IMR-90 (cell line): Measurements from ENCODE around the gene GABRB3. TPM values are rescaled to one million over a fixed set of nuclear protein-coding genes. Genes with fewer than 3 reads are reported as not detected.

ENCODE experiments used
- ATAC-seq: fragments of 200-7000 bp; cut with Tn5 transposase; 2 replicates; pipeline ENCODE4 v1.9.1; 2020; ENCODE audit warnings: low read depth, mild to moderate bottlenecking, moderate library complexity
- BruUV-seq: library from RNA; stranded (reverse); fragments of 400-500 nt; replicated peaks from 2 replicates; lab custom pipeline; 2021; lab: Mats Ljungman, UMichigan
- CTCF ChIA-PET: fragments of 300-600 bp; formaldehyde crosslinking; extraction: SDS; loops from one replicate; lab custom pipeline; 2021; ENCODE audit warnings: antibody characterized with exemption; lab: Yijun Ruan, JAX
- POLR2A ChIA-PET: fragments of 300-600 bp; sonication (Branson Sonifier 250); formaldehyde crosslinking; loops from one replicate; lab custom pipeline; 2022; ENCODE audit warnings: antibody characterized with exemption; ENCODE audit not compliant: unreplicated experiment; lab: Charles Lee
- DNase-seq: peaks from one replicate; pipeline ENCODE4 v3.0.0; 2013
- H2AFZ ChIP-seq: replicated peaks from 2 replicates; pipeline ENCODE3; 2013; ENCODE audit warnings: low read length, mild to moderate bottlenecking; ENCODE audit not compliant: poor library complexity
- H2AK5ac ChIP-seq: 2 replicates; pipeline ENCODE4 v1.6.1; 2013; ENCODE audit warnings: low read depth, low read length, inconsistent platforms
- H2AK9ac ChIP-seq: replicated peaks from 2 replicates; pipeline ENCODE3; 2013; ENCODE audit warnings: mild to moderate bottlenecking, low read depth, low read length, moderate library complexity; ENCODE audit not compliant: poor library complexity
- H2BK120ac ChIP-seq: 2 replicates; pipeline ENCODE4 v1.6.1; 2013; ENCODE audit warnings: low read depth, low read length, inconsistent platforms
- H2BK15ac ChIP-seq: 3 replicates; pipeline ENCODE4 v1.6.1; 2013; ENCODE audit warnings: low read depth, low read length, inconsistent platforms
- H2BK20ac ChIP-seq: 2 replicates; pipeline ENCODE4 v1.6.1; 2013; ENCODE audit warnings: low read depth, mild to moderate bottlenecking, inconsistent platforms, low read length, moderate library complexity
- H2BK5ac ChIP-seq: 2 replicates; pipeline ENCODE4 v1.6.1; 2013; ENCODE audit warnings: mild to moderate bottlenecking, low read depth, low read length, inconsistent platforms; ENCODE audit not compliant: poor library complexity, severe bottlenecking
- H3K14ac ChIP-seq: replicated peaks from 2 replicates; pipeline ENCODE4 v1.6.1; 2013; ENCODE audit warnings: low read depth, low read length, inconsistent platforms
- H3K18ac ChIP-seq: 2 replicates; pipeline ENCODE4 v1.6.1; 2013; ENCODE audit warnings: low read depth, low read length, control low read depth
- H3K23ac ChIP-seq: 2 replicates; pipeline ENCODE4 v1.6.1; 2013; ENCODE audit warnings: low read depth, low read length, inconsistent platforms
- H3K27ac ChIP-seq: 2 replicates; pipeline ENCODE4 v1.5.1; 2013; ENCODE audit warnings: mild to moderate bottlenecking, control low read depth, low read length; ENCODE audit not compliant: insufficient read depth
- H3K27me3 ChIP-seq: 2 replicates; pipeline ENCODE4 v1.6.1; 2013; ENCODE audit warnings: low read length; ENCODE audit not compliant: control insufficient read depth, insufficient read depth
- H3K36me3 ChIP-seq: 2 replicates; pipeline ENCODE4 v1.6.1; 2013; ENCODE audit warnings: low read length, mixed read lengths; ENCODE audit not compliant: control insufficient read depth, insufficient read depth
- H3K4ac ChIP-seq: 2 replicates; pipeline ENCODE4 v1.6.1; 2013; ENCODE audit warnings: low read depth, low read length, inconsistent platforms
- H3K4me1 ChIP-seq: 2 replicates; pipeline ENCODE4 v1.6.1; 2013; ENCODE audit warnings: low read length, mixed read lengths; ENCODE audit not compliant: control insufficient read depth, insufficient read depth
- H3K4me2 ChIP-seq: 2 replicates; pipeline ENCODE4 v1.6.1; 2013; ENCODE audit warnings: low read depth, mild to moderate bottlenecking, control low read depth, low read length, moderate library complexity
- H3K4me3 ChIP-seq: 2 replicates; pipeline ENCODE4 v1.5.1; 2013; ENCODE audit warnings: low read depth, mild to moderate bottlenecking, control low read depth, low read length, moderate library complexity; ENCODE audit not compliant: insufficient read depth
- H3K56ac ChIP-seq: 2 replicates; pipeline ENCODE4 v1.6.1; 2013; ENCODE audit warnings: low read length, inconsistent platforms; ENCODE audit not compliant: insufficient read depth; ENCODE audit errors: extremely low read depth
- H3K79me1 ChIP-seq, 2 experiments: 2 replicates each; pipeline ENCODE4 v1.6.1; 2013; ENCODE audit warnings: low read length in 2 of 2, inconsistent platforms in 1 of 2, low read depth in 1 of 2
- H3K9ac ChIP-seq: 2 replicates; pipeline ENCODE4 v1.6.1; 2013; ENCODE audit warnings: low read depth, low read length, control low read depth
- H3K9me1 ChIP-seq: 2 replicates; pipeline ENCODE4 v1.6.1; 2013; ENCODE audit warnings: low read length, inconsistent platforms; ENCODE audit not compliant: insufficient read depth
- H3K9me3 ChIP-seq: 2 replicates; pipeline ENCODE4 v1.6.1; 2013; ENCODE audit warnings: low read length; ENCODE audit not compliant: control insufficient read depth, insufficient read depth
- H4K20me1 ChIP-seq: 2 replicates; pipeline ENCODE4 v1.6.1; 2013; ENCODE audit warnings: low read length, inconsistent platforms; ENCODE audit not compliant: insufficient read depth
- H4K5ac ChIP-seq: 2 replicates; pipeline ENCODE4 v1.6.1; 2013; ENCODE audit warnings: mild to moderate bottlenecking, low read depth, low read length, control low read depth
- H4K8ac ChIP-seq, 2 experiments: 2 replicates each; pipeline ENCODE4 v1.6.1; 2013; ENCODE audit warnings: low read depth in 2 of 2, low read length in 2 of 2, control low read depth in 1 of 2, inconsistent platforms in 1 of 2
- H4K91ac ChIP-seq: 2 replicates; pipeline ENCODE4 v1.6.1; 2013; ENCODE audit warnings: low read depth, low read length, inconsistent platforms; ENCODE audit not compliant: insufficient read depth
- BHLHE40 ChIP-seq: fragments of 150-350 bp; IDR thresholded peaks from 2 replicates; pipeline ENCODE4 v1.6.1; 2016; ENCODE audit warnings: mild to moderate bottlenecking, low read depth, low read length
- CEBPB ChIP-seq: IDR thresholded peaks from 2 replicates; pipeline ENCODE4 v1.6.1; 2012; ENCODE audit warnings: low read depth, low read length, improper control_type of control experiment
- CHD1 ChIP-seq: IDR thresholded peaks from 2 replicates; pipeline ENCODE4 v1.6.1; 2012; ENCODE audit warnings: low read depth, low read length, improper control_type of control experiment
- FOS ChIP-seq: fragments of 150-350 bp; IDR thresholded peaks from 2 replicates; pipeline ENCODE4 v1.6.1; 2016; ENCODE audit warnings: low read depth, low read length
- MAFK ChIP-seq: IDR thresholded peaks from 2 replicates; pipeline ENCODE4 v1.6.1; 2012; ENCODE audit warnings: low read depth, low read length, improper control_type of control experiment
- MAZ ChIP-seq: IDR thresholded peaks from 2 replicates; pipeline ENCODE4 v1.6.1; 2012; ENCODE audit warnings: low read depth, mild to moderate bottlenecking, low read length, improper control_type of control experiment, moderate library complexity, borderline replicate concordance
- MXI1 ChIP-seq: IDR thresholded peaks from 2 replicates; pipeline ENCODE4 v1.6.1; 2012; ENCODE audit warnings: low read depth, mild to moderate bottlenecking, low read length, moderate library complexity, borderline replicate concordance
- NFE2L2 ChIP-seq: fragments of 150-350 bp; IDR thresholded peaks from 2 replicates; pipeline ENCODE4 v1.6.1; 2016; ENCODE audit warnings: low read depth, mild to moderate bottlenecking, low read length
- POLR2A ChIP-seq: IDR thresholded peaks from 2 replicates; pipeline ENCODE4 v1.6.1; 2012; ENCODE audit warnings: mild to moderate bottlenecking, low read depth, low read length
- RAD21 ChIP-seq: IDR thresholded peaks from 2 replicates; pipeline ENCODE4 v1.6.1; 2012; ENCODE audit warnings: low read length, improper control_type of control experiment
- RCOR1 ChIP-seq: IDR thresholded peaks from 2 replicates; pipeline ENCODE4 v1.6.1; 2012; ENCODE audit warnings: mild to moderate bottlenecking, low read length, improper control_type of control experiment; ENCODE audit not compliant: insufficient replicate concordance
- RFX5 ChIP-seq: IDR thresholded peaks from 2 replicates; pipeline ENCODE4 v1.8.0; 2012; ENCODE audit warnings: low read depth, mild to moderate bottlenecking, low read length, moderate library complexity
- SMC3 ChIP-seq: fragments of 150-350 bp; IDR thresholded peaks from 2 replicates; pipeline ENCODE4 v1.6.1; 2016; ENCODE audit warnings: low read depth, mild to moderate bottlenecking, antibody characterized with exemption, low read length, moderate library complexity
- USF2 ChIP-seq: fragments of 150-350 bp; IDR thresholded peaks from 2 replicates; pipeline ENCODE4 v1.6.1; 2017; ENCODE audit warnings: mild to moderate bottlenecking, antibody characterized with exemption, low read length, low read depth
- WGBS, 2 experiments: methylation state at CpG; one replicate each; pipeline versions ENCODE4 v1.1.5 to v1.1.7; 2013; ENCODE audit warnings: missing lambda C conversion rate in 2 of 2; ENCODE audit not compliant: insufficient read length in 1 of 2; ENCODE audit errors: extremely low coverage in 2 of 2; 5-methylcytosine and 5-hydroxymethylcytosine counted together
- dilution Hi-C: fragments of 300-500 bp; cut with HindIII; formaldehyde crosslinking; loops from one replicate; pipeline ENCODE4 v1.14.3; 2018; ENCODE audit warnings: low sequenced_read_pairs; ENCODE audit not compliant: unreplicated experiment
- in situ Hi-C: fragments of 300-500 bp; cut with MboI; formaldehyde crosslinking; loops from 3 replicates; pipeline ENCODE4 v1.14.3; 2019; ENCODE audit warnings: low sequenced_read_pairs, inconsistent platforms, mixed read lengths
- intact Hi-C: fragments of 100-400 bp; cut with micrococcal nuclease; formaldehyde crosslinking; loops from 2 replicates; pipeline ENCODE4 v1.10.0; 2022
- polyA plus RNA-seq, 3 experiments: library from polyadenylated mRNA; depleted of rRNA; stranded (reverse); fragments of >200 nt; gene quantifications; 2 replicates each; pipeline ENCODE4 v1.2.3, GENCODE V29; 2012; ENCODE audit warnings: low replicate concordance in 1 of 3
- total RNA-seq: library from RNA; depleted of rRNA; stranded (reverse); fragments of >200 nt; gene quantifications from 2 replicates; pipeline ENCODE4 v1.2.3, GENCODE V29; 2012
- TF ChIP-seq, protein P1 (sequence below): fragments of 150-350 bp; IDR thresholded peaks from 2 replicates; pipeline ENCODE4 v1.6.1; 2016; ENCODE audit warnings: low read depth, mild to moderate bottlenecking, low read length, moderate library complexity, borderline replicate concordance
- TF ChIP-seq, protein P2 (sequence below): conservative IDR thresholded peaks from 2 replicates; pipeline ENCODE4 v1.5.1; 2012; ENCODE audit warnings: mild to moderate bottlenecking, low read depth, low read length, improper control_type of control experiment

The GABRB3 gene
- total and polyA plus RNA-seq, 2 of the 4 experiments (the other 2 are of a cell fraction) = 0.36 to 0.54 TPM

DNA sequence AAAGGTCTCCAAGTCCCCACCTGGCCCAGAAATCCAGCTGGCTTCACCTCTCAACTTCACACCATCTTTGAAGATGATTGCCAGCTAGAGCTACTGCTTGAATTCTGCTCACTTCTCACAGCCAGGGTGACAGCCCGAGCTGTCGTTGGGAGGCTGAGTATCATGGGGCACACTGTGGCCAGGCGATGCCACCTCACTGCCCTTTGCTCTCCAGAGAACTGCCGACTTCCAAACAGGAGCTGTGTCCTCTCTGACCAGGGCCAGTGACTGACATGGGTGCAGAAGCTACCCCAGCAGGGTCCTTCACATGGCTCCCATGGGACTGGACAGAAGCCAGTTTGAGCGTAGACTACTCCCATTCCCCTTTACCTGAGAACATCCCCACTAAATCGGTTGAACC lies 254.0 kb downstream of the GABRB3 start:
- H3K27me3 ChIP-seq = no peaks in the 10 kb centered on the region
- H3K36me3 ChIP-seq = no peaks in the 10 kb centered on the region
- no peaks in the 10 kb centered on the region for H3K4me1 ChIP-seq
- H3K9me3 ChIP-seq = peaks cover 20% of the 10 kb centered on the region
- H2AK5ac ChIP-seq = no peak overlapping the region
- no peak overlapping the region for H3K9ac ChIP-seq
- no peak for TF ChIP-seq MAFK
- TF ChIP-seq MXI1 = no peak
- TF ChIP-seq, protein P1, sequence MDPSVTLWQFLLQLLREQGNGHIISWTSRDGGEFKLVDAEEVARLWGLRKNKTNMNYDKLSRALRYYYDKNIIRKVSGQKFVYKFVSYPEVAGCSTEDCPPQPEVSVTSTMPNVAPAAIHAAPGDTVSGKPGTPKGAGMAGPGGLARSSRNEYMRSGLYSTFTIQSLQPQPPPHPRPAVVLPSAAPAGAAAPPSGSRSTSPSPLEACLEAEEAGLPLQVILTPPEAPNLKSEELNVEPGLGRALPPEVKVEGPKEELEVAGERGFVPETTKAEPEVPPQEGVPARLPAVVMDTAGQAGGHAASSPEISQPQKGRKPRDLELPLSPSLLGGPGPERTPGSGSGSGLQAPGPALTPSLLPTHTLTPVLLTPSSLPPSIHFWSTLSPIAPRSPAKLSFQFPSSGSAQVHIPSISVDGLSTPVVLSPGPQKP = no peak
- no peak for TF ChIP-seq FOS
- TF ChIP-seq RFX5 = no peak
- TF ChIP-seq MAZ = no peak
- no peak for TF ChIP-seq NFE2L2
- no peak for TF ChIP-seq CHD1
- TF ChIP-seq CEBPB = no peak
- TF ChIP-seq SMC3 = no peak
- TF ChIP-seq POLR2A = no peak
- TF ChIP-seq, protein P2, sequence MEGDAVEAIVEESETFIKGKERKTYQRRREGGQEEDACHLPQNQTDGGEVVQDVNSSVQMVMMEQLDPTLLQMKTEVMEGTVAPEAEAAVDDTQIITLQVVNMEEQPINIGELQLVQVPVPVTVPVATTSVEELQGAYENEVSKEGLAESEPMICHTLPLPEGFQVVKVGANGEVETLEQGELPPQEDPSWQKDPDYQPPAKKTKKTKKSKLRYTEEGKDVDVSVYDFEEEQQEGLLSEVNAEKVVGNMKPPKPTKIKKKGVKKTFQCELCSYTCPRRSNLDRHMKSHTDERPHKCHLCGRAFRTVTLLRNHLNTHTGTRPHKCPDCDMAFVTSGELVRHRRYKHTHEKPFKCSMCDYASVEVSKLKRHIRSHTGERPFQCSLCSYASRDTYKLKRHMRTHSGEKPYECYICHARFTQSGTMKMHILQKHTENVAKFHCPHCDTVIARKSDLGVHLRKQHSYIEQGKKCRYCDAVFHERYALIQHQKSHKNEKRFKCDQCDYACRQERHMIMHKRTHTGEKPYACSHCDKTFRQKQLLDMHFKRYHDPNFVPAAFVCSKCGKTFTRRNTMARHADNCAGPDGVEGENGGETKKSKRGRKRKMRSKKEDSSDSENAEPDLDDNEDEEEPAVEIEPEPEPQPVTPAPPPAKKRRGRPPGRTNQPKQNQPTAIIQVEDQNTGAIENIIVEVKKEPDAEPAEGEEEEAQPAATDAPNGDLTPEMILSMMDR = no peak
- no peak for TF ChIP-seq USF2
- TF ChIP-seq RCOR1 = no peak
- no peak for TF ChIP-seq BHLHE40
- TF ChIP-seq RAD21 = no peak
- H2AFZ ChIP-seq = no peak overlapping the region
- H3K27ac ChIP-seq = no peak overlapping the region
- H3K9me1 ChIP-seq = no peaks in the 10 kb centered on the region
- no peak overlapping the region for H4K5ac ChIP-seq
- H4K20me1 ChIP-seq = no peaks in the 10 kb centered on the region
- no peak overlapping the region for H2BK5ac ChIP-seq
- intact Hi-C loops (no loop called here), in situ Hi-C loops (no loop called here), dilution Hi-C loops (no loop called here)
- H3K56ac ChIP-seq = no peak overlapping the region
- H3K18ac ChIP-seq = no peak overlapping the region
- DNase-seq (no peak), ATAC-seq (no peak)
- no peak overlapping the region for H2BK15ac ChIP-seq
- BruUV-seq = no TSS peak
- H3K4ac ChIP-seq = no peak overlapping the region
- no peak overlapping the region for H4K91ac ChIP-seq
- 72% methylated on average over 4 of the region's 6 CpGs; no CpG with 5 or more reads in 1 of the 2 experiments for WGBS, 2 experiments
- H3K23ac ChIP-seq = no peak overlapping the region
- H3K14ac ChIP-seq = no peak overlapping the region
- no peak overlapping the region for H3K4me2 ChIP-seq
- ChIA-PET CTCF (no interaction called here), POLR2A (no interaction called here)
- no peak overlapping the region for H2AK9ac ChIP-seq
- no peaks in the 10 kb centered on the region for H3K79me1 ChIP-seq
- H4K8ac ChIP-seq = no peak overlapping the region
- H3K4me3 ChIP-seq = no peak overlapping the region
- H2BK120ac ChIP-seq = no peak overlapping the region
- no peak overlapping the region for H2BK20ac ChIP-seq
